IPS DF 6.9 (cell line): ENCODE measurements around the gene E2F3.

ENCODE experiments used
- DNase-seq: peaks from one replicate; pipeline ENCODE4 v3.0.0-alpha.2; 2013; ENCODE audit warnings: low read depth, low spot score
- H3K27ac ChIP-seq: one replicate; pipeline ENCODE4 v1.5.1; 2013; ENCODE audit warnings: low read length, control low read depth
- H3K27me3 ChIP-seq: 2 replicates; pipeline ENCODE4 v1.6.1; 2013; ENCODE audit warnings: mild to moderate bottlenecking, low read length; ENCODE audit not compliant: control insufficient read depth, insufficient read depth
- H3K36me3 ChIP-seq: 2 replicates; pipeline ENCODE4 v1.6.1; 2013; ENCODE audit warnings: low read length; ENCODE audit not compliant: control insufficient read depth, insufficient read depth
- H3K4me1 ChIP-seq: 2 replicates; pipeline ENCODE4 v1.6.1; 2013; ENCODE audit warnings: low read length; ENCODE audit not compliant: control insufficient read depth, insufficient read depth
- H3K4me3 ChIP-seq: 2 replicates; pipeline ENCODE4 v1.5.1; 2013; ENCODE audit warnings: mild to moderate bottlenecking, low read length
- H3K9me3 ChIP-seq: 2 replicates; pipeline ENCODE4 v1.6.1; 2013; ENCODE audit warnings: low read length, inconsistent platforms; ENCODE audit not compliant: control insufficient read depth, insufficient read depth
- WGBS: extraction: QIAGEN DNeasy Blood & Tissue Kit; methylation state at CpG from one replicate; pipeline ENCODE4 v1.1.7; 2013; ENCODE audit warnings: mixed read lengths, missing lambda C conversion rate; ENCODE audit not compliant: insufficient read length, insufficient coverage; 5-methylcytosine and 5-hydroxymethylcytosine counted together

E2F3 gene

GRCh38 chr6:20413826-20414225 is 12.1 kb downstream of the E2F3 start:
- no peaks in the 10 kb centered on the region for H3K9me3 ChIP-seq
- no peak for DNase-seq
- no peaks in the 10 kb centered on the region for H3K27me3 ChIP-seq
- H3K4me1 ChIP-seq: no peaks in the 10 kb centered on the region
- WGBS: no CpG with 5 or more reads among the region's 3 CpGs
- H3K27ac ChIP-seq: no peak overlapping the region
- no peak overlapping the region for H3K4me3 ChIP-seq
- 0 out of 2 replicates have a peak, but pooled peaks cover 2% of the 10 kb centered on the region for H3K36me3 ChIP-seq

GRCh38 chr6:20414711-20415110 is 13.0 kb downstream of the E2F3 start:
- no peak for DNase-seq
- no peaks in the 10 kb centered on the region for H3K27me3 ChIP-seq
- no CpG with 5 or more reads among the region's 8 CpGs for WGBS
- no peaks in the 10 kb centered on the region for H3K9me3 ChIP-seq
- H3K4me3 ChIP-seq: no peak overlapping the region
- no peak overlapping the region for H3K27ac ChIP-seq
- 0 out of 2 replicates have a peak, but pooled peaks cover 2% of the 10 kb centered on the region for H3K36me3 ChIP-seq
- H3K4me1 ChIP-seq: no peaks in the 10 kb centered on the region

- H3K4me3 ChIP-seq: no peak overlapping the region
- H3K36me3 ChIP-seq: no peaks in the 10 kb centered on the region
- WGBS: no CpG with 5 or more reads among the region's 7 CpGs
- H3K9me3 ChIP-seq: no peaks in the 10 kb centered on the region
- no peaks in the 10 kb centered on the region for H3K4me1 ChIP-seq
- DNase-seq: no peak
- no peak overlapping the region for H3K27ac ChIP-seq
- no peaks in the 10 kb centered on the region for H3K27me3 ChIP-seq
These were observed 13.6 kb downstream of the E2F3 start for GRCh38 chr6:20415304-20415703.

- no peak for DNase-seq
- Histone ChIP-seq H3K27ac (no peak overlapping the region), H3K4me3 (no peak overlapping the region), H3K4me1 (no peaks in the 10 kb centered on the region), H3K27me3 (no peaks in the 10 kb centered on the region), H3K36me3 (no peaks in the 10 kb centered on the region), H3K9me3 (no peaks in the 10 kb centered on the region)
- WGBS: no CpG with 5 or more reads among the region's 6 CpGs
These were observed 14.2 kb downstream of the E2F3 start for GRCh38 chr6:20415712-20416454.

- H3K9me3 ChIP-seq: no peaks in the 10 kb centered on the region
- no peaks in the 10 kb centered on the region for H3K27me3 ChIP-seq
- no peak overlapping the region for H3K27ac ChIP-seq
- no peak for DNase-seq
- H3K4me1 ChIP-seq: no peaks in the 10 kb centered on the region
- no CpG with 5 or more reads among the region's 4 CpGs for WGBS
- H3K36me3 ChIP-seq: no peaks in the 10 kb centered on the region
- H3K4me3 ChIP-seq: no peak overlapping the region
These were observed 15.1 kb downstream of the E2F3 start for GRCh38 chr6:20416567-20417345.

GRCh38 chr6:20417819-20418218 is 16.1 kb downstream of the E2F3 start:
- Histone ChIP-seq H3K27ac (no peak overlapping the region), H3K27me3 (no peaks in the 10 kb centered on the region), H3K4me1 (no peaks in the 10 kb centered on the region), H3K36me3 (no peaks in the 10 kb centered on the region), H3K4me3 (no peak overlapping the region), H3K9me3 (no peaks in the 10 kb centered on the region)
- DNase-seq: no peak
- no CpG with 5 or more reads among the region's 6 CpGs for WGBS

- Histone ChIP-seq H3K36me3 (peaks cover 4% of the 10 kb centered on the region), H3K27me3 (no peaks in the 10 kb centered on the region), H3K9me3 (no peaks in the 10 kb centered on the region), H3K27ac (no peak overlapping the region), H3K4me3 (no peak overlapping the region), H3K4me1 (no peaks in the 10 kb centered on the region; the same call in 1 of the 2 replicates)
- WGBS: no CpG with 5 or more reads among the region's 3 CpGs
- DNase-seq: no peak
These were observed 24.8 kb downstream of the E2F3 start for GRCh38 chr6:20426177-20427082.

- no peaks in the 10 kb centered on the region for H3K27me3 ChIP-seq
- no peaks in the 10 kb centered on the region for H3K9me3 ChIP-seq
- no peak for DNase-seq
- no CpG with 5 or more reads among the region's 6 CpGs for WGBS
- no peak overlapping the region for H3K27ac ChIP-seq
- no peak overlapping the region for H3K4me3 ChIP-seq
- H3K4me1 ChIP-seq: no peaks in the 10 kb centered on the region; the same call in 1 of the 2 replicates
- peaks cover 6% of the 10 kb centered on the region for H3K36me3 ChIP-seq
These were observed 26.2 kb downstream of the E2F3 start for GRCh38 chr6:20427856-20428255.

- Histone ChIP-seq H3K4me1 (no peaks in the 10 kb centered on the region), H3K9me3 (no peaks in the 10 kb centered on the region), H3K27me3 (no peaks in the 10 kb centered on the region), H3K36me3 (peaks cover 6% of the 10 kb centered on the region), H3K27ac (no peak overlapping the region), H3K4me3 (no peak overlapping the region)
- DNase-seq: no peak
- WGBS: no CpG with 5 or more reads among the region's 5 CpGs
These were observed 31.0 kb downstream of the E2F3 start for GRCh38 chr6:20432692-20433091.

- no peak overlapping the region for H3K4me3 ChIP-seq
- no peaks in the 10 kb centered on the region for H3K27me3 ChIP-seq
- H3K27ac ChIP-seq: no peak overlapping the region
- no peaks in the 10 kb centered on the region for H3K9me3 ChIP-seq
- WGBS: no CpG with 5 or more reads among the region's 3 CpGs
- H3K4me1 ChIP-seq: no peaks in the 10 kb centered on the region
- peaks cover 6% of the 10 kb centered on the region for H3K36me3 ChIP-seq
- DNase-seq: no peak
These were observed 31.6 kb downstream of the E2F3 start for GRCh38 chr6:20433321-20433720.
